ENCODE results near the gene KRT86. TPM values are rescaled to one million over a fixed set of nuclear protein-coding genes. Genes with fewer than 3 reads are reported as not detected.
"Not testable (repeated sequence)": the region's sequence is repeated elsewhere in the genome, so short reads cannot be mapped to it uniquely, and the experiment has no call there.

The KRT86 gene
- total RNA-seq, 1 donor = 0.21 TPM

DNA sequence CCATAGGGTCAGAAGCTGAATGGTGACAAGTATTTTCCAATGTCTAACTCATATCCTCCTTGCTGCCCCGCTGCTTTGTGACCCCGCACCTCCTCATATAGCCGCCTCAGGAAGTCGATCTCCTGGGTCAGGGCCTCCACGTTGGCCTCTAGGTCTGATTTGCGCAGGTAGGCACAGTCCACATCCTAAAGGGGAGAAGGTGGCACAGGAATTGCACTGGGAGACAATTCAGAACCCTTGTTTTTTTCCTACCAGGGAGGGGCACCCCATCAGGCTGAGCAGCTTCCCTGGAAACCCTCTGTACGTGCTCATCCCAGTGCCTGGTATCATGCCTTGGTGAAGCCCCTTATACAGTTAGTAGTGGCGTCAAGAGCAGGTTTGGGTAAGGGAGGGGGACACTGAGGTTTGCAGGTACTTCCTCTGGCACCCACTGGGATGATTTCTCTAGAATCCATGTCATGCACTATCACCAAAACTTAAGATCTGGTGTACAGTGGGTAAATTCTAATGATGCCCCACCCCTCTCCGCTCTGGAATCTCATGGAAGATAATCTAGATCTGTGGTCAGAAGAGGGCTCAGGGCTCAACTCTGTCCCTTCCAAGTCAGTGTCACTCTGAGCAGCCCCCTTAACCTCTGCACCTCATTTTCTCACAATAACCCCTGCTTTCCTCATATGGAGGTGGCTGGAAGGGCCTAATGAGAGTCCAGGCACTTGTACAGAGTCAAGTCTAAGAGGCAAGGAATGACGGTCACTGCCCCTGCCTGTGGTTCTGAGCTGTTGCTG, 20.1 kb upstream of the KRT86 start:
- Histone ChIP-seq H3K4me3 (ENCODE audit: low read length) (no peak overlapping the region), H3K27me3 (ENCODE audit: insufficient read depth, low read length) (peaks cover 59% of the 10 kb centered on the region), H3K9me3 (ENCODE audit: low read depth, low read length) (no peaks in the 10 kb centered on the region), H3K4me1 (ENCODE audit: insufficient read depth, low read length) (peaks cover 6% of the 10 kb centered on the region)

DNA sequence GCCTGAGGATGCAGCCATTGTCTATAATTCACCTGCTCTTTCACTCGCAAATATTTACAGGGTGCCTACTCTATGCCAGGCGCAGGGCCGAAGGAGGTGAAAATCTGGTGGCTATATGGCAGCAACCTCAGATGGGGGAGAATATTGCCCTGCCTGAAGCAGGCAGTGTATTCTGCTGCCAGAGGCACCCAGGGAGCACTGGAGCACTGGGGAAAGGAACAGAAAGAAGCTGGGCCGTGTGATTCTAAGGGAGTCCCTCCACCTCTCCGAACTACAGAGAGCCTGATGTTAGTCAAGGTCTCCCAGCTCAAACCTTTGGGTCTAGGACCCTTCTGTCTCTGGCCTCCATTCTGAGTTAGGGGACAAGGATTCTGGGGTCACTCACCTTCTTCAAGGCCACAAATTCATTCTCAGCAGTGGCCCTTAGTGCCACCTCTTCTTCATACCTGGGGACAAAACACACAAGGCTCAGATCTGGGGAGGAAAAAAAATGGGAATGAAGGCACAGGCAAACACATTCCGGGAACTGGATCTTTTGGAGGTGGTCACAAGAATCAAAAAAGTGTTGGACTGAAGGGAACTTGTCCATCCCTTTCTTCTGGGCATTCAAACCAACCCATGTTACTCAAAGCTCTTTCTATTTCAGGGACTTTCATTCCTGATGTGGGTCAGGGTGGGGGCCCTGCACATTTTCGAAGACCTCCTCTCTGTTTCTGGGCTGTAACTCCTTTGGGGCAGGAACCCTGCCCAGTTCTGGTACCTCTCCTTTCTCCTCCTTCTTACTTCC, 19.3 kb upstream of the KRT86 start:
- Histone ChIP-seq H3K9me3 (ENCODE audit: low read depth, low read length) (no peaks in the 10 kb centered on the region), H3K4me1 (ENCODE audit: insufficient read depth, low read length) (peaks cover 14% of the 10 kb centered on the region), H3K27me3 (ENCODE audit: insufficient read depth, low read length) (peaks cover 58% of the 10 kb centered on the region), H3K4me3 (ENCODE audit: low read length) (no peak overlapping the region)

DNA sequence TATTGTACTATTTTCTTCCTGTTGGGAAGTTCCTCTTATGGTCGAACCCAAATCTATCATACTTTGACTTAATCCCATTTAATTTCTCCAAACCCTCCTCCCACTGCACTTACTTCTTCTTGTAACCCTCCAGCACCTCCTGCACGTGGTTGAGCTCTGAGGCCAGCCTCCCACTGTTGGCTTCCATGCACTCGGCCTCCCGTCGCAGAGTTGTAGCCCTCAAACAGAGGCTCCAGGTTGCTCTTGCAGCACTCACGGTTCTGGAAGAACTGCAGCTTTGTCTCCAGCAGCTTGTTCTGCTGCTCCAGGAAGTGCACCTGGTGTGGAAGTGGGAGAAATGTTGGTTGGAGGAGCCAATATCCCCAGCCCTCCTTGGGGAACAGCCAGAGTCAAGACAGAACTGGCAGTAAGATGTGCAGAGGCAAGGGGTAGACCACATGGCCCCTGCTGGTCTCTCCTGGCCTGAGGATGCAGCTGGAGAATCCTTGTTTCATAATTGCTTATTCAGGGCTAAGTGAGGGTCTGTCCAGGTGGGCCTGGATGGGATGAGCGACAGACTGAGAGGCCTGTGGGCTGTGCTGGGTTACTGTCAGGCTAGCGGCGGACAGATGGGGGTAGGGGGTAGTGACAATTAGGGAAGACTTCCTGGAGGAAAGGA, 18.4 kb upstream of the KRT86 start:
- Histone ChIP-seq H3K4me3 (ENCODE audit: low read length) (no peak overlapping the region), H3K4me1 (ENCODE audit: insufficient read depth, low read length) (peaks cover 17% of the 10 kb centered on the region), H3K27me3 (ENCODE audit: insufficient read depth, low read length) (peaks cover 60% of the 10 kb centered on the region), H3K9me3 (ENCODE audit: low read depth, low read length) (no peaks in the 10 kb centered on the region)

DNA sequence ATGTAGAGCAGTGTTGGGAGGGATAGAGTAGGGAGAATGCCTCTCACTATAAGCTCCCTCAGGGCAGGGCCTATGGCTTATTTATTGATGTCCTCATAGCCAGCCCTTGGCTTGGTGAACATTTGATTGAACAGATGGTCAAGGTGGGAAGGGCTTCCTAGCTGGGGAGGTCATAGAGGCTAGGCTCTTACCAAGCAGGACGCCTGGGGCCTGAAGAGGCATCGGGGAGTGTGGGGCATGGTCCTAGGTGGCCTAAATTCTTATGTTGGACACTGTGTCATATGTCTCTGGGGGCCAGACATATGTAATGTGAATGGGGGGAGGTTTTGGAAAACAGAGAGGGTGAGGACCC, 17.9 kb upstream of the KRT86 start:
- Histone ChIP-seq H3K4me1 (ENCODE audit: insufficient read depth, low read length) (peaks cover 16% of the 10 kb centered on the region), H3K9me3 (ENCODE audit: low read depth, low read length) (no peaks in the 10 kb centered on the region), H3K27me3 (ENCODE audit: insufficient read depth, low read length) (peaks cover 61% of the 10 kb centered on the region), H3K4me3 (ENCODE audit: low read length) (no peak overlapping the region)

DNA sequence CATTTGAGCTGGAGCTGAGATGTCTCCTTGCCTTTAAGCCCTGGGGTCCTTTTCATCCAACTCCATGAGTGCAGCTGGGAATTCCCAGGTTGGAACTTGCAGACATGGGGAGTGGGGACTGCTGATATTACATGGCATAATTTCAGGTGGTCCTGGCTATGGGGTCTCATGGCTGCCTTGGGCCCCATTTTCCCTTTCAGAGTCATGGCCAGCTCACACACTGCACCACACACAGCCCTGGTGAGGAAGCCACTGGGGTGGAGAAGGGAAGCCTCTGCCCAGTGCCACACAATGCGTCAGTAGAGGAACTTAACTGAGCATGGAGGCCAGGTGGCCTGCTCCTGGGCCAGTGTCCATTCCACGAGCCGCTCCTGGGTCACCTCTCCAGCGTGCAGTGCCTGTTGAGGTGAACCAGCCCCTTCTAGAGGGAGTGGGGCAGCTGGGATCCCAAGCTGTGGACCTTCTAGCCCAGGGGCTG, 17.3 kb upstream of the KRT86 start:
- Histone ChIP-seq H3K4me3 (ENCODE audit: low read length) (no peak overlapping the region), H3K4me1 (ENCODE audit: insufficient read depth, low read length) (peaks cover 13% of the 10 kb centered on the region), H3K27me3 (ENCODE audit: insufficient read depth, low read length) (peaks cover 60% of the 10 kb centered on the region), H3K9me3 (ENCODE audit: low read depth, low read length) (no peaks in the 10 kb centered on the region)

GRCh38 chr12:52257922-52258321, 16.5 kb upstream of the KRT86 start:
- not testable (repeated sequence) for H3K9me3 ChIP-seq (ENCODE audit: low read depth, low read length); H3K4me3 ChIP-seq (ENCODE audit: low read length)
- Histone ChIP-seq H3K27me3 (ENCODE audit: insufficient read depth, low read length) (peaks cover 60% of the 10 kb centered on the region), H3K4me1 (ENCODE audit: insufficient read depth, low read length) (peaks cover 13% of the 10 kb centered on the region)

DNA sequence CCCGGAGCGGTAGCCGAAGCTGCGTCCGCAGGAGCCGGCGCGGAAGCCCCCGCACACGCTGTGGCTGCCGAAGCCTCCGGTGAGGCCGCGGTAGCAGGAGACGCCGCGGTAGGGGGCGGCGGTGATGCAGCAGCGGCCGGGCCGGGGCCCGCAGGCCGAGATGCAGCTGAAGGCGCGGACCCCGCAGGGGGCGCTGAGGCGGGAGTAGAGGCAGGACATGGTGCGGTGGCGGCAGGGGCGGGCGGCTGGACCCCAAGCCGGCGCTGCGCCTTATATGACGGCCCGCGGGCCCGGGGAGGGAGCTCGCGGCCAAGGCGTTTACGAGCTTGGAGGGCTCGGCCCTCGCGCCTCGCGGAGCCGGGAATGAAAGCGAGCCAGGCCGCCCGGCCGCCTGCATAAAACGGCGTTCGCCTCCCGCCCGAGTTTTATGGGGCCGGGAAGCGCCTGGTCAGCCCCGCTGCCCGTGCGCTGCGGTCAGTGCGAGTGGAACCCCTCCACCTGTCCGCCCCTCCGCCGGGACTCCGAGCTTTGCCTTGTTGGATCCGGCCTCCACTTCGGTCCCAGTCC, 16.0 kb upstream of the KRT86 start:
- peaks cover 13% of the 10 kb centered on the region for H3K4me1 ChIP-seq (ENCODE audit: insufficient read depth, low read length)
- peaks cover 61% of the 10 kb centered on the region for H3K27me3 ChIP-seq (ENCODE audit: insufficient read depth, low read length)
- H3K9me3 ChIP-seq (ENCODE audit: low read depth, low read length) = no peaks in the 10 kb centered on the region
- H3K4me3 ChIP-seq (ENCODE audit: low read length) = no peak overlapping the region

DNA sequence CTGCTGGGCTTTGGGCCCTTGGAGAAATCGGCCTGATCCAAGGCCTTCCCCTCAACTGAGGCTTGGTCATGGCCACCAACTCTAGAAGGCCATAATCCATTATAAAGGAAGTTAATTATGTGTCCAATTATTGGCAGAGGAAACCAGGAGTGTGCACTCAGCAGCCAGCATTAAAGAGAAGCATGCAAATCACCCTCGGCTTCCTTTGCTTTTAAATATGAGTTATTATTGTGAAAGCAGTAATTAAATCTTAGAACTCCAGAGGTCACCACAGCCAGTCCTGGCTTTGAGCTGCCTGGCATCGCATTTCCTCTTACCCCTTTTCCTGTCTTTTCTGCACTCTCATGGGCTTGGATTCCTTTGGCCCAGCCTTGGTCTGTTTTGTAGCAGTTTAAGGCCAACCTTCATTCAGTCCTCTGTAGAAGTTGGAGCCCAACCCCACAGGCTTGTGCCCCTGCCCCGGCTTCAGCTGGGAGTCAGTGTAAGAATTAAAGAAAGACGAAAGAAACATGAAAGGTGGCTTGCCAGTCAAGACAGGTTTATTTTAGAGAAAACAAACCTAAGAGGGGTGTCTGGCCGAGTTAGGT, 14.7 kb upstream of the KRT86 start:
- H3K4me3 ChIP-seq (ENCODE audit: low read length) = no peak overlapping the region
- peaks cover 64% of the 10 kb centered on the region for H3K27me3 ChIP-seq (ENCODE audit: insufficient read depth, low read length)
- no peaks in the 10 kb centered on the region for H3K9me3 ChIP-seq (ENCODE audit: low read depth, low read length)
- peaks cover 13% of the 10 kb centered on the region for H3K4me1 ChIP-seq (ENCODE audit: insufficient read depth, low read length)

DNA sequence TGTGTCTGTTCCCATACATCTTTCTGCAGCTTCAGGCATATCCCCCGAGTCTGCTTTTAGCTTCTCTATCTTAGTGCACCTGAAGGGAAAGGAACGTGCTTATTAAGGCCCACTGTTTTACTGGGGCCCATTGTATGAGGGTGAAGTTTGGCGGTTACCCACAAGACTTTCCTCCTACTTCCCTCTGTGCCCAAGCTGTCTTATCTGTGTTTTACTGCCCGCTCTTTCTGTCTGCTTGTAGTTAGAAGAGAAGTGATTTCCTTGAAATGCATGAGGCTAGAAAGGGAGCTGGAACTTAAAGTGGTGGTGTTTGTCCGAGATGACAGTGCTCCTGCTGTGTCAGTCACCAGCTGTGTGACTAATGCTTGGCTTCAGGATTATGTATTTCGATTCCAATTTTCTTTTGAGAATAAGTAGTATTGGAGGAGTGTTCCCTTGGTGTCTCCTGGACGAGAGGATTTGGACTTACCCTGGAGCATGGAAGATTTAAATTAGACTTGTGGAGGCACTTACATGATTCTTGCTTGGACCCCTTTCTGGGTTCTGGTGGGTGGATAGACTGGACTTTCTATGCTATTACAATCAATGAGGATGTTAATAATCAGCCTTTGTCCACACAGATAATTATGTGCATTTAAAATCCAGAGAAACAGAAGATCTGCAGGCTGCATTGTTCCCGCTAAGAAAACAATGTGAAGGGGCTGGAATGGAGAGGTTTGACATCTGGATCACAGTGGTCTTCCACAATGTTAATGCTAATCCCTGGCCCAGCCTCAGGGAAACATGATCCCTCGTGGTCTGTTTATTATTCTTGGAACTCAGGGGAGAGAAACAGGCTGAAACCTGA, 13.9 kb upstream of the KRT86 start:
- Histone ChIP-seq H3K27me3 (ENCODE audit: insufficient read depth, low read length) (peaks cover 56% of the 10 kb centered on the region), H3K4me3 (ENCODE audit: low read length) (no peak overlapping the region), H3K4me1 (ENCODE audit: insufficient read depth, low read length) (peaks cover 13% of the 10 kb centered on the region), H3K9me3 (ENCODE audit: low read depth, low read length) (no peaks in the 10 kb centered on the region)

DNA sequence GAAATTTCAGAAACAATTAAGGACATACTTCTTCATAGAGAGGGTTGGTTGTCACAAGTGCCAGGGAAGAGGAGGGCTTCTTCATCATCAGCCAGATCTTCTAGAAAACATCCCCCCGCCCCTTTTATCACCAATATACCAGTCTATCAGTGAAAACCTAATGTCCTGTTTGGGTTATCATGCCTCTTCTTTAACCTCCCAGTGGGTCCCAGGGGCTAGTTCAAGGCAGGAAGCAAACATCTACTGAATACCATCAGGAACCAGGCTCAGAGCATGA, 13.3 kb upstream of the KRT86 start:
- Histone ChIP-seq H3K4me1 (ENCODE audit: insufficient read depth, low read length) (peaks cover 13% of the 10 kb centered on the region), H3K27me3 (ENCODE audit: insufficient read depth, low read length) (peaks cover 54% of the 10 kb centered on the region), H3K4me3 (ENCODE audit: low read length) (no peak overlapping the region), H3K9me3 (ENCODE audit: low read depth, low read length) (no peaks in the 10 kb centered on the region)

GRCh38 chr12:52262286-52262685, 12.2 kb upstream of the KRT86 start:
- Histone ChIP-seq H3K4me3 (ENCODE audit: low read length) (no peak overlapping the region), H3K27me3 (ENCODE audit: insufficient read depth, low read length) (peaks cover 43% of the 10 kb centered on the region), H3K4me1 (ENCODE audit: insufficient read depth, low read length) (peaks cover 13% of the 10 kb centered on the region), H3K9me3 (ENCODE audit: low read depth, low read length) (no peaks in the 10 kb centered on the region)

DNA sequence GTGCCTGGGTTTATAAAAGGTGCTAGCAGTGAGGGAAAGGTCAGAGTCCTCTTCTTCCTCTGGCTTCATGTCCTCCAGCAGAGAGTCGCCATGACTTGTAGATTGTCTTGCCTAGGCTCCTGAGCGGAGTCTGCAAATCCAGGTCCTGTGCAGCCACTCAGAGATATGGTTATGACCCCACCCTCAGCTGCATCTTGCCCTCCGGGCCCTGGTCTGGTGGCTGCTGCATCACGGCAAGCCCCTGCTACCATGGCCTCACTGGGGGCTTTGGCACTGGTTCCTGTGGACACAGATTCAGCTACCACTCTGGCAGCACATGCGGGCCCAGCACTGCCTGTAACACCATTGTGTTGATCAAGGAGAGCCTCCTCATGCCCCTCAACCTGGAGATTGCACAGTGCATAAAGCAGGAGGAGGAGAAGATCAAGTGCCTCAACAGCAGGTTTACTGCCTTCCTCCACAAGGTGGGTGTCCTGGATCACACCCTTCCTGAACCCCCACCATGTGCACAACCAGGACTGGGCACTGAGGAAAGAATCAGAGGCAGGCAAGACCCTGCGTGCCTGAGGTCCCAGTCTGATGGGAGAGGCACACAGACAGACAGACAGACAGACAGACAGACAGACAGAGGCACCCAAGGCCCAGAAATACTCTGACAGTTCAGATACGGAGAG, 10.5 kb upstream of the KRT86 start:
- H3K9me3 ChIP-seq (ENCODE audit: low read depth, low read length) = no peaks in the 10 kb centered on the region

GRCh38 chr12:52264435-52264825, 10.0 kb upstream of the KRT86 start:
- H3K4me3 ChIP-seq (ENCODE audit: low read length) = no peak overlapping the region
- peaks cover 10% of the 10 kb centered on the region for H3K4me1 ChIP-seq (ENCODE audit: insufficient read depth, low read length)
- peaks cover 25% of the 10 kb centered on the region for H3K27me3 ChIP-seq (ENCODE audit: insufficient read depth, low read length)
- H3K9me3 ChIP-seq (ENCODE audit: low read depth, low read length) = no peaks in the 10 kb centered on the region

More for the DNA sequence above, 10.5 kb upstream of the KRT86 start:
- peaks cover 13% of the 10 kb centered on the region for H3K4me1 ChIP-seq (ENCODE audit: insufficient read depth, low read length)
- peaks cover 30% of the 10 kb centered on the region for H3K27me3 ChIP-seq (ENCODE audit: insufficient read depth, low read length)
- no peak overlapping the region for H3K4me3 ChIP-seq (ENCODE audit: low read length)

GRCh38 chr12:52266514-52266913, 7.9 kb upstream of the KRT86 start:
- no peak overlapping the region for H3K4me3 ChIP-seq (ENCODE audit: low read length)
- peaks cover 5% of the 10 kb centered on the region for H3K4me1 ChIP-seq (ENCODE audit: insufficient read depth, low read length)
- H3K27me3 ChIP-seq (ENCODE audit: insufficient read depth, low read length) = peaks cover 7% of the 10 kb centered on the region
- H3K9me3 ChIP-seq (ENCODE audit: low read depth, low read length) = no peaks in the 10 kb centered on the region
